Progenitor cell of endocrine pancreas (in vitro differentiated cells): ENCODE data around the gene PIK3R4. TPM values are rescaled to one million over a fixed set of nuclear protein-coding genes. Genes with fewer than 3 reads are reported as not detected.

Experiments used
- DNase-seq: peaks from one replicate; pipeline ENCODE4 v3.0.0; 2021; ENCODE audit warnings: low spot score; ENCODE audit not compliant: unreplicated experiment
- H3K27ac Mint-ChIP-seq: 2 replicates; pipeline ENCODE4 v1.8.0; 2021; ENCODE audit warnings: mild to moderate bottlenecking, moderate library complexity, mixed read lengths
- H3K27me3 Mint-ChIP-seq: 2 replicates; pipeline ENCODE4 v1.8.0; 2021; ENCODE audit warnings: mixed read lengths
- H3K36me3 Mint-ChIP-seq: 2 replicates; pipeline ENCODE4 v1.8.0; 2022; ENCODE audit warnings: mixed read lengths; ENCODE audit not compliant: insufficient read depth
- H3K4me1 Mint-ChIP-seq: 2 replicates; pipeline ENCODE4 v1.8.0; 2021; ENCODE audit warnings: low read depth, mixed read lengths
- H3K4me3 Mint-ChIP-seq: 2 replicates; pipeline ENCODE4 v1.8.0; 2021; ENCODE audit warnings: low read depth, mild to moderate bottlenecking, moderate library complexity, mixed read lengths
- H3K9me3 Mint-ChIP-seq: 2 replicates; pipeline ENCODE4 v1.8.0; 2021; ENCODE audit warnings: low read depth, mixed read lengths
- total RNA-seq: library from RNA; stranded (reverse); gene quantifications from 2 replicates; pipeline ENCODE4 v1.2.1, GENCODE V29; 2021
- TF ChIP-seq, protein P1 (sequence below): fragments of 200-600 bp; sonication (generic); IDR thresholded peaks from one replicate; pipeline ENCODE4 v1.5.0; 2021; ENCODE audit warnings: antibody characterized with exemption, mild to moderate bottlenecking; ENCODE audit not compliant: unreplicated experiment

PIK3R4 gene
- total RNA-seq, 1 donor from 2014 or later: 32.2 TPM

DNA sequence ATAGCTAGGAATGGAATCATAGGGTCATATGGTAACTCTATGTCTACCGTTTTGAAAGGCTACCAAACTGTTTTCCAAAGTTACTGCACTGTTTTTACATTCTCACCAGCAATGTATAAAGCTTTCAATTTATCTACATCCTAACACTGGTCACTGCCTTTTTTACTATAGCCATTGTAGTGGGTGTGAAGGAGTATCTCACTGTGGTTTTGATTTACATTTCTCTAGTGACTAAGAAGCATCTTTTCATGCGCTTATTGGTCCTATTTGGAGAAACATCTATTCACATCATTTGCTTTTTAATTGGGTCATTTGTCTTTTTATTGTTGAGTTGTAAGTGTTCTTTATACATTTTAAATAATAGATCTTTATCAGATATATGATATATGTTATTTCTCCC is 53.3 kb downstream of the PIK3R4 start:
- no peak for DNase-seq
- Mint-ChIP-seq H3K9me3 (no peaks in the 10 kb centered on the region), H3K27ac (no peak overlapping the region), H3K36me3 (peaks cover 9% of the 10 kb centered on the region), H3K4me1 (no peaks in the 10 kb centered on the region), H3K4me3 (no peak overlapping the region), H3K27me3 (no peaks in the 10 kb centered on the region)
- TF ChIP-seq, protein P1, sequence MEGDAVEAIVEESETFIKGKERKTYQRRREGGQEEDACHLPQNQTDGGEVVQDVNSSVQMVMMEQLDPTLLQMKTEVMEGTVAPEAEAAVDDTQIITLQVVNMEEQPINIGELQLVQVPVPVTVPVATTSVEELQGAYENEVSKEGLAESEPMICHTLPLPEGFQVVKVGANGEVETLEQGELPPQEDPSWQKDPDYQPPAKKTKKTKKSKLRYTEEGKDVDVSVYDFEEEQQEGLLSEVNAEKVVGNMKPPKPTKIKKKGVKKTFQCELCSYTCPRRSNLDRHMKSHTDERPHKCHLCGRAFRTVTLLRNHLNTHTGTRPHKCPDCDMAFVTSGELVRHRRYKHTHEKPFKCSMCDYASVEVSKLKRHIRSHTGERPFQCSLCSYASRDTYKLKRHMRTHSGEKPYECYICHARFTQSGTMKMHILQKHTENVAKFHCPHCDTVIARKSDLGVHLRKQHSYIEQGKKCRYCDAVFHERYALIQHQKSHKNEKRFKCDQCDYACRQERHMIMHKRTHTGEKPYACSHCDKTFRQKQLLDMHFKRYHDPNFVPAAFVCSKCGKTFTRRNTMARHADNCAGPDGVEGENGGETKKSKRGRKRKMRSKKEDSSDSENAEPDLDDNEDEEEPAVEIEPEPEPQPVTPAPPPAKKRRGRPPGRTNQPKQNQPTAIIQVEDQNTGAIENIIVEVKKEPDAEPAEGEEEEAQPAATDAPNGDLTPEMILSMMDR: no peak

DNA sequence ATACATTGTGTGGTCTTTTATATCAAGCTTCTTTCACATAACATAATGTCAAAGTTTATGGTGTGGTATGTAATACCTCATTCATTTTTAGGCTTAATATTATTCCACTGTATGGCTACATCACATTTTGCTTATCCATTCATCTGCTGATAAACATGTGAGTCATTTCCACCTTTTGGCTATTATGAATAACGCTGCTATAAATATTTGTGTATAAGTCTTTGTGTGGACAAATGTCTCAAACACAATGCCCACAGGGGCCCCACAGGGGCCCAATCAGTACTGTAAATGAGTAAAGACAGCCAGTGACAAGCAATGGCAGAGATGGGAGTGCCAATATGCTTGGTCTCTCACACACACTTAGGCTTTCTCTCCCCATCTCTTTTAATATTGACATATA is 54.2 kb downstream of the PIK3R4 start:
- Mint-ChIP-seq H3K27ac (no peak overlapping the region), H3K36me3 (peaks cover 6% of the 10 kb centered on the region), H3K4me1 (no peaks in the 10 kb centered on the region), H3K27me3 (no peaks in the 10 kb centered on the region), H3K9me3 (no peaks in the 10 kb centered on the region), H3K4me3 (no peak overlapping the region)
- no peak for DNase-seq
- TF ChIP-seq, protein P1: no peak

DNA sequence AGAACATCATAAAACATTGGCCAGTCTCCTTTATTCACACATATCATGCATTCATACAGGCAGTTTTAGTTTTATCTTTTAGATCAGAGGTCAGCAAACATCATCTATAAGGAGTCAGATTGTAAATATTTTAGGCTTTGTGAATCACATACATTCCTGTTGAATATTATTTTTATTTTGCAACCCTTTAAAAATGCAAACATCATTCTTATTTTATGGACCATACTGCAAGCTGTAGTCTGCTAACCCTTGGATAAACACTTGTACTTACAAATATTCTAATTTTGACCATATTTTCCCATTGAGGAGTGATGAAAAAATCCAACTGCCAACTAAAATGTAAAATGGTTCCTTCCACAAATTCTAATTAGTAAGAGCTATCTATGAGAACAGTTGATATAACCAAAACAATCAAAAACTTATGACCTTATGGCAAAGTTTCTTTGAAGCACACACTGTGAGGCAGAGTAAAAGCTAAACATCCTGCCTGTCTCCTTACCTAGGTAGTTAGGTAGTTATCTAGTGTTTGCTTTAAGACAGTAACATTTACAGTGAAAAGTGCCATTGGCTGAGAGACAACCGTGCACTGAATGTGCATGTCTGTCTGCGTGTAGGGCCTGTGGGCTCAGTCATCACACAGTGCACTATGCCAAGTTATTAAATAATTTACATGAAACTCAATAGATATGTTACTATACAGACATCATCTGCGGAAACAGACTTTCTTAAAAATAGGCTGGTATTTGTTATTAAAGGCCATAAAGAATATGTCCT is 57.7 kb downstream of the PIK3R4 start:
- H3K4me3 Mint-ChIP-seq: no peak overlapping the region
- no peaks in the 10 kb centered on the region for H3K27me3 Mint-ChIP-seq
- no peaks in the 10 kb centered on the region for H3K9me3 Mint-ChIP-seq
- no peak overlapping the region for H3K27ac Mint-ChIP-seq
- TF ChIP-seq, protein P1: no peak
- H3K4me1 Mint-ChIP-seq: no peaks in the 10 kb centered on the region
- no peak for DNase-seq
- peaks cover 7% of the 10 kb centered on the region for H3K36me3 Mint-ChIP-seq

DNA sequence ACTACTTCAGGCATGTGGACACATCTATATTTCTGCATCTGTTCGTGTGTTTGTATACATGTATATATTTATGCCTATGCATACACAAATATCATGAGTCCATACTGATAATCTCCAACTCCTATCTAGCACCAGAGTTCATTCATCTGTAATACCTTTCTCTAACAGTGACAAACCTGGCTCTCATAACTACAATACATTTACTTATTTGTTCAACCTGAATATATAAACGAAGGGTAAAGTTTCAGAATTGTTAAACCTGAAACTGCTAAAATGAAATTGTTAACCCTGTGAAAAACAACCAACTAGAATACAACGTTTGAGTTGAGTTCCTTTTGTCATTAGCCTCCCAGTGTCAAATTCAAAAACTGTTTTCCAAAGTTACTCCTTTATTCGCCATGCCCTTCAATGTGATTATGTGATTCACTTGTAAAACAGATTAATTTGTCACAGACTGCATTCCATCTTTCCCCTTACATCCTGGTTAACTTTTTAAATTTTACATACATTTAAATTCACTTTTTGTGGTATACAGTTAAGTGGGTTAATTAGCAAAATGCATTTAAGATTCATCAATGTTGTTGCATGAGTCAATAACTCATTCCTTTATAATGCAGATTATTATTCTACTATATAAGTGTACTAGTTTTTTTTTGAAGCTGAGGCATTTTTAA is 58.5 kb downstream of the PIK3R4 start:
- TF ChIP-seq, protein P1: no peak
- Mint-ChIP-seq H3K9me3 (no peaks in the 10 kb centered on the region), H3K4me1 (no peaks in the 10 kb centered on the region), H3K27ac (no peak overlapping the region), H3K36me3 (peaks cover 11% of the 10 kb centered on the region), H3K4me3 (no peak overlapping the region), H3K27me3 (no peaks in the 10 kb centered on the region)
- no peak for DNase-seq

DNA sequence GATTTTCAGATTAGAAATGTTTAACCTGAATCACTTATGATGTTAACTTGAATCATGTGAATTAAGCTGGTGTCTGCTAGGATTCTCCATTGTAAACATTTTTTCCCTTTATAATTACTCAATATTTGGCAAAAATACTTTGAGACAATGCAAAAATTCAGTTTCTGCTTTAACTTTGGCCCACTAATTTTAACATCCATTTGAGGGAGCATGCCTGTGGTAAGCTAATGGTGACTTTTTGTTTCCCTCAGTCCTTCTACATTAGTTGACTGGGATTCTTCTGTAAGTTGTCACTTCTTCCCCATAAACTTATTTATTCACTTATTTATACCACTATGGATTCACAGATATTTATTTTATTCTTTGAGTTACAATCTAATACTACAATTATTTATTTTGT is 59.3 kb downstream of the PIK3R4 start:
- TF ChIP-seq, protein P1: no peak
- Mint-ChIP-seq H3K36me3 (peaks cover 13% of the 10 kb centered on the region), H3K4me3 (no peak overlapping the region), H3K27ac (no peak overlapping the region), H3K4me1 (no peaks in the 10 kb centered on the region), H3K9me3 (no peaks in the 10 kb centered on the region), H3K27me3 (no peaks in the 10 kb centered on the region)
- DNase-seq: no peak
